GM12873 (cell line): ENCODE measurements around the gene LCTL.

ENCODE experiments used
- TF ChIP-seq, protein P1 (sequence below): IDR thresholded peaks from 2 replicates; pipeline ENCODE4 v1.5.1; 2012; ENCODE audit warnings: low read depth, mild to moderate bottlenecking, moderate library complexity, low read length, control low read depth; ENCODE audit not compliant: insufficient read depth; ENCODE audit errors: missing control alignments

LCTL gene, protein sequence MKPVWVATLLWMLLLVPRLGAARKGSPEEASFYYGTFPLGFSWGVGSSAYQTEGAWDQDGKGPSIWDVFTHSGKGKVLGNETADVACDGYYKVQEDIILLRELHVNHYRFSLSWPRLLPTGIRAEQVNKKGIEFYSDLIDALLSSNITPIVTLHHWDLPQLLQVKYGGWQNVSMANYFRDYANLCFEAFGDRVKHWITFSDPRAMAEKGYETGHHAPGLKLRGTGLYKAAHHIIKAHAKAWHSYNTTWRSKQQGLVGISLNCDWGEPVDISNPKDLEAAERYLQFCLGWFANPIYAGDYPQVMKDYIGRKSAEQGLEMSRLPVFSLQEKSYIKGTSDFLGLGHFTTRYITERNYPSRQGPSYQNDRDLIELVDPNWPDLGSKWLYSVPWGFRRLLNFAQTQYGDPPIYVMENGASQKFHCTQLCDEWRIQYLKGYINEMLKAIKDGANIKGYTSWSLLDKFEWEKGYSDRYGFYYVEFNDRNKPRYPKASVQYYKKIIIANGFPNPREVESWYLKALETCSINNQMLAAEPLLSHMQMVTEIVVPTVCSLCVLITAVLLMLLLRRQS

DNA sequence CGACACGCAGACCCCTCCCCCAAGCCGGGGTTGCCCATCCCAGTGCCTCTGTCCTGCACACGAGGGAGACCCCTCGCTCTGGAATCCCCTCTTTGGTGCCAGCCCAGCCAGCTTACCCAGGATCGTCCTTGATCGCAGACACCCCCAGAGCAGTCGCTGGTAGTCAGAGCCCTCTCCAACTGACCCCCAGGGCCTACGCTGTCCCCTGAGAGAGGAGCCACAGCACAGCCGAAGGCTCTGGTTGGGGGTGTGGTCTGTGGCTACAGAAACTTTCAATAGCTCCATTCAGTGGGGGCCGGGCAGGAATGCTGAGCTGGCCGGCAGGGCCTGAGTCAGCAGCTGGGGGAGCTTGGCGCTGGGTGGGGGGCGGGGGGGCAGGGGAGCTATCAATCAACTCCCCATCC lies at the start of gene LCTL:
Gene LCTL (minus strand): TSS at position 258 of the 404 bp plus-strand sequence. CDS start 633 bp downstream, outside the sequence.
- TF ChIP-seq, protein P1, sequence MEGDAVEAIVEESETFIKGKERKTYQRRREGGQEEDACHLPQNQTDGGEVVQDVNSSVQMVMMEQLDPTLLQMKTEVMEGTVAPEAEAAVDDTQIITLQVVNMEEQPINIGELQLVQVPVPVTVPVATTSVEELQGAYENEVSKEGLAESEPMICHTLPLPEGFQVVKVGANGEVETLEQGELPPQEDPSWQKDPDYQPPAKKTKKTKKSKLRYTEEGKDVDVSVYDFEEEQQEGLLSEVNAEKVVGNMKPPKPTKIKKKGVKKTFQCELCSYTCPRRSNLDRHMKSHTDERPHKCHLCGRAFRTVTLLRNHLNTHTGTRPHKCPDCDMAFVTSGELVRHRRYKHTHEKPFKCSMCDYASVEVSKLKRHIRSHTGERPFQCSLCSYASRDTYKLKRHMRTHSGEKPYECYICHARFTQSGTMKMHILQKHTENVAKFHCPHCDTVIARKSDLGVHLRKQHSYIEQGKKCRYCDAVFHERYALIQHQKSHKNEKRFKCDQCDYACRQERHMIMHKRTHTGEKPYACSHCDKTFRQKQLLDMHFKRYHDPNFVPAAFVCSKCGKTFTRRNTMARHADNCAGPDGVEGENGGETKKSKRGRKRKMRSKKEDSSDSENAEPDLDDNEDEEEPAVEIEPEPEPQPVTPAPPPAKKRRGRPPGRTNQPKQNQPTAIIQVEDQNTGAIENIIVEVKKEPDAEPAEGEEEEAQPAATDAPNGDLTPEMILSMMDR: no peak

DNA sequence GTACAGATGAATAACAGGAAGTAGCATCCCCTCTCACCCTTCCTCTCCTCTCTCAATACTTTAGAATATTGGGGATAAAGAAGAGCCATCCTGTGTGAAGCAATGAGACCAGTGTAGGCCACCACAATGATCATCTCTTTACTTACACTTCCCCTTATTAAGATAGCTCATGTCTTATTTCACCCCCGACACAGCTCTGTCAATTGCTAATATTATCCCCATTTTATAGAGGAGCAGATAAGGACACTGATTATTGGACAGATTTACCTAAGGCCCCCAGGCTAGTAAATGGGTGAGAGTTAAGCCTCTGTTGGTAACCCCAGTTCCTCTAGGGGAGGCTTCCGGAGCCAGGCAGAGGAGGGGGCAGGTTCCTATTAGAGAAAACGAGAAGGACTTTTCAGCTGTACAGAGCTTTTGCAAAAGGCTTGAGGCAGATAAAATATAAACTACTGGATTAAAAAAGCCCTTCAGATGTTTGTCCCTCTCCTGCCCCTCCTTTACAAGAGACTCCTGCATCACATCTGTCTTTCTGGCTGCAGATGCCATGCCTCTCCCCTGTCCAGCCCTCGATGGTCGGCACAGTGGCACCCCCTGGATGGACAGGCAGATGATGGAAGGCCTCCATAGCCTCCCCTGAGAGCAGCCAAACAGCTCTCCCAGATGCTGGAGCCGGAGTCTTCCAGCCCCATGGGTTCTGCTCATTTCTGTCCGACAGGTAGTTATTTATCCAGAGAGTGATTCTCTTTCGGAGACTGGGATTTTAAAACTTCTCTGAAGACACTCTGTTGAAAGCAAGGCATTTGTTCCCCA lies 49.4 kb upstream of the LCTL start:
- TF ChIP-seq, protein P1: no peak

DNA sequence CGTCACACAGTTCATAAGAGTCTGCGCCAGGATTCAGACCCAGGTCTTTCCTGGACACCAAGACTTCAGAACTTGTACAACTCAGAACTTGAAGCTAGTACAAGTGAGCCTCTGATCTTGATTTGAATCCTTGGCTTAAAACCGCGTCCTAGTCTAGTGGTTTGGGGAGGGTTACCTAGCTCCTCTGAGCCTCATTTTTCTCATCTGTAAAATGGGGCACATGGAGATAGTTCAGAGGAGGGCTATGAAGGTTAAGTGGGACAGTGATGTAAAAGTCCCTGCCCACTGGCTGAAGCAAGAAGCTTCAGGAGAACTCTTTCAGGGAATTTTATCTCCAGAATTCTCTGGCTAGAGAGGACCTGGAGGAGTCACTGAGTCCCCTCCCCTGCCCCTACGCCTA lies 48.7 kb upstream of the LCTL start:
- TF ChIP-seq, protein P1: no peak

DNA sequence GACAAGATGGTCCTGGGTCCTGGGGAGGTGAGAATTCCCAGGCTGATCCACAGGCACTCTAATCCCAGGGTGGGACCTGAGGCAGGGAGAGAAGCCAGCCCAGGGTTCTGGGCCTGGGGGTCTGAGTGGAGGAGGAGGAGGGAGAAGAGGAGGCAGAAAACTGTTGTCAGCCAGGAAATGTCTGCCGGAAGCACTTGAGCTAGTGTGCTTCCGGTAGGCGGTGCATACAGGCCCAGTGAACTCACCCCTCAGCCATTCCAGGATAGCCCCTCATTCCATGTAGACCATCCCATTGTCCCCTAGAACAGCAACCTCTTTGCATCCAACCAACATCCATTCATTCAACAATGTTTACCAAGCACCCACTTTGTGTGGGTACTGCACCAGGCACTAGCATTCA lies 47.9 kb upstream of the LCTL start:
- TF ChIP-seq, protein P1: no peak

DNA sequence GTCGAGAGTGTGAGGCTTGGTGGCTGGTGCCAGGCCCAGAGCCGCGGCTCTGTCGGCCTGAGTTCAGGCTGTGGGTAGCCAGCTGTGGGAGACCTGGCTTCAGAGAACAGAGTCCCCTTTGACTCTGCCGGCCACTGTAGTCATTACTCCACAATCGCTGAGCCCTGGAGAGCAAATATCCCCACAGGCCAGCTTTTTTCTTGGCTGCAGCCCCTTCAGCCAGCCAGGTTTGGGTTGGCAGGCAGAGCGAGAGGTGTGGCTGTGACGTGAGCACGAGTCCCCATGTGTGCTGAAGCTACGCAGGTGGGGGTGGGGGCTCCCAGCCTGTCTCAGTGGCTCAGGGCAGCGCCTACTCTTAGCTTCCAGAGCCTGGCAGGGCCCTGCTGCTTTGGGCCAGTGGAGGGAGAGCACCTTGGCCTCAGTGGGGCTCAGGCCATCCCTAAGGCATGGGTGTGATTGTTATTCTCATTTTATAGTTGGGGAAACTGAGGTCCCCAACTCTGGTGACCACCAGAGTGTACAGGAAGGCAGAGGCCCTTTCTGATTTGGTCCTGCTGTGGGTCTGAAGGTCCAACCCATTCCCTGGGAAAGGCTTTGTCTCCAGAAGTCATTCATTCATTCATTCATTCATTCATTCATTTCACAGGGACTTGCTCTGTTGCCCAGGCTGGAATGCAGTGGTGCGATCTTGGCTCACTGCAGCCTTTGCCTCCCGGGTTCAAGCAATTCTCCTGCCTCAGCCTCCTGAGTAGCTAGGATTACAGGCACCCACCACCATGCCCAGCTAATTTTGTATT lies 45.7 kb upstream of the LCTL start:
- TF ChIP-seq, protein P1: no peak

DNA sequence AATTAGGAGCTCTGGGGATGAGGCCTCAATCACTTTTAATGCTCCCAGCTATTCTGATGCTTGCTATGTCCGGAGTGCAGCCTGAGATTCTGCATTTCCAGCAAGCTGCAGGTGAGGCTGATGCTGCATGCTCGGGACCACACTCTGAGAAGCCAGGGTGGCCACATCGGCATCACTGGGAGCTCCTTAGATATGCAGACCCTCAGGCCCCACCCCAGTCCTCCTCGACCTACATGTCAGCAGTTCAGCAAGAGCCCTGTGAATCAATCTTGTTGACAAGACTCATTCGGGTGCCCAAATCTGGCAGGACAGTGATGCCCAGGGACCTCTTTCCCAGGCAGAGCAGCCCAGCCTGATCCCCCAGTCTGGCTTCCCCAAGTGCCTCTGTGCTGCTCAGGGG lies 44.1 kb upstream of the LCTL start:
- TF ChIP-seq, protein P1: no peak

DNA sequence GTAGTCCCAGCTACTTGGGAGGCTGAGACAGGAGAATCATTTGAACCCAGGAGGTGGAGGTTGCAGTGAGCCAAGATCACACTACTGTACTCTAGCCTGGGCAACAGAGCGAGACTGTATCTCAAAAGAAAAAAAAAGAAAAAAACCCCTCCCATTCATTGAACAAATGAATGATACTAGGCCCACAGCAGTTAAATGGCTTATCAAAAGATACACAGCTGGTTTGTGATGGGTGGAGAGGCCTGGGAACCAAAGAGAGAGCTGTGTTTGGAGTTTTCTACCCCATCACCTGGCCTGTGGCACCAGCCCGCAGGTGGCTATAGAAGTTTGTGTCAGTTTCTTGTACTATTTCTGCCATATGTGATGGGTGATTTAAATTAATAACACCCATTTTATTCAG lies 43.1 kb upstream of the LCTL start:
- TF ChIP-seq, protein P1: no peak
